Measurements from ENCODE around the gene GALNT9.

The GALNT9 gene

GRCh38 chr12:132174839-132175490 lies 154.4 kb downstream of the GALNT9 start:
- in situ Hi-C loops (cut with MboI; ENCODE audit: low sequenced_read_pairs), result no loop called here

GRCh38 chr12:132174015-132174838 lies 155.2 kb downstream of the GALNT9 start:
- in situ Hi-C loops (cut with MboI; ENCODE audit: low sequenced_read_pairs), result no loop called here

GRCh38 chr12:132173135-132174014 lies 156.0 kb downstream of the GALNT9 start:
- in situ Hi-C loops (cut with MboI; ENCODE audit: low sequenced_read_pairs), result no loop called here

DNA sequence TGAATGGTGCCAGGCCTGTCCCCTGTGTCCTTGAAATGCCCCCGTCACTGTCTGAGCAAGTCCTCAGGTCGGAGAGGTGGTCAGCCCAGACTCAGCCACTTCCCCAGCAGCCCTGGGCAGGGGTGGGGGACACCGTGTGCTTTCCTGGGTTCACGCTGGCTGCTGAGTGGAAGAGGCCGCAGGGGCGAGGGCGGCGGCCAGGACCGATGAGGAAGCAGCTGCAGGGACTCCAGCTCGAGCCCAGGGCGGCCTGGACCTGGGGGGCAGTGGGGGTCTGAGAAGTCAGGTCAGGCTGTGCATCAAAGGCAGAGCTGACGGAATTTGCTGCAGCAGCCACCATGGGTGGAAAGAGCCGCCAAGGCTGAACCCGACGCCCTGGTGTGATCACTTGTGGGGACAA lies 156.8 kb downstream of the GALNT9 start:
- in situ Hi-C loops (cut with MboI; ENCODE audit: low sequenced_read_pairs), result no loop called here

DNA sequence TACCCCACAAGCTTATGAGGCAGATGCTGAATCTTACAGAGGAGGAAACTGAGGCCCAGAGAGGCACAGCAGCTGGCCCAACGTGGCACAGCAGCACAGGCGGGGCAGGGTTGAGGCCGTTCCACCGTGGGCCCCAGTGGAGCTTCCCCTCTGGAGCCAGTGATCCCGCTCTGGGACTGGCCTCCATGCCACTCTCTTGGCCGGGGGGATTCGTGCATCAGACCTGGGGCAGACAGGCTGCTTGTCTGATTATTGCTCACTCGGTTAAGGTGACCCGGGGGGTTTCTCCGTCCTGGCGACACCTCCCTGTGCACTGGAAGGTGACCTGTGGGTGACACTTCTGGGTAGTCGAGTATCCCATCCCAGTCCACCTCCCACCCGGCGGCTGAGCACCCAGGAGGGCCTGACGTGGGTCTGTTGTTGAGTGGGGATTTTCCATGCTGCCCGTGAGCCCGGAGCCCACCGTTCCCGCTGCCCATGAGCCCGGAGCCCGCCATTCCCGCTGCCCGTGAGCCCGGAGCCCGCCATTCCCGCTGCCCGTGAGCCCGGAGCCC lies 157.3 kb downstream of the GALNT9 start:
- in situ Hi-C loops (cut with MboI; ENCODE audit: low sequenced_read_pairs), result no loop called here

DNA sequence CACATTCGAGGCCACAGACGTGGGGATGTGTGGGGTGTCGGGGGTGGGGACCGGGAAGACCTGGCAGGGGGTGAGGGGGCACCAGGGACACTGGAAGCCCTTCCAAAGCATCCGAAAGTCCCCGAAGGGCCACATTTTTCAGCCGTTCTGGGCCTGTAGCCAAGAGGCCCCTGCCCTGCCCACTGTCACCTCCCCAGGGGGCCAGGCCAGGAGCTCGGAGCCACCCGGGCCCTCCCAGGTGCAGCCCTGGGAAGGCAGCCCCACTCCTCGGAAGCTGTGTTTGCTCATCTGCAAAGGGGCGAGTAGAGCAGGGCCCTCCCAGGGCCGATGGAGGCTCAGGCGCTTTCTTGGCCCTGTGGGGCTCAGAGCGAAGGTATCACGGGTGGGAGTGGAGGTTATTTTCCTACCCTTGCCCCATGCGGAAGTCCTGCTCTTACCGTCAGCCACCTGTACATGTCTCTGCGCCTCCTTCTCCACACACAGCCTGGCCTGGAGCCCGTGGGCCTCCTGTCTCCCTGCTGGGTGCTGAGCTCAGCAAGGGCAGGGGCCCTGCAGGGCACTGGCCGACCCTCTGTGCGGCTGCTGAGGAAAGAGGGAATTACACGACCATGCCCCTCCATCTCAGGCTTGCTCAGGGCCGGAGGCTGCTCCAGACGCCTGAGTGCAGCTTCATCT lies 158.0 kb downstream of the GALNT9 start:
- in situ Hi-C loops (cut with MboI; ENCODE audit: low sequenced_read_pairs), result no loop called here

- in situ Hi-C loops (cut with MboI; ENCODE audit: low sequenced_read_pairs), result no loop called here
Measured at GRCh38 chr12:132170637-132171292, 158.6 kb downstream of the GALNT9 start.

GRCh38 chr12:132170094-132170636 lies 159.2 kb downstream of the GALNT9 start:
- in situ Hi-C loops (cut with MboI; ENCODE audit: low sequenced_read_pairs), result no loop called here

DNA sequence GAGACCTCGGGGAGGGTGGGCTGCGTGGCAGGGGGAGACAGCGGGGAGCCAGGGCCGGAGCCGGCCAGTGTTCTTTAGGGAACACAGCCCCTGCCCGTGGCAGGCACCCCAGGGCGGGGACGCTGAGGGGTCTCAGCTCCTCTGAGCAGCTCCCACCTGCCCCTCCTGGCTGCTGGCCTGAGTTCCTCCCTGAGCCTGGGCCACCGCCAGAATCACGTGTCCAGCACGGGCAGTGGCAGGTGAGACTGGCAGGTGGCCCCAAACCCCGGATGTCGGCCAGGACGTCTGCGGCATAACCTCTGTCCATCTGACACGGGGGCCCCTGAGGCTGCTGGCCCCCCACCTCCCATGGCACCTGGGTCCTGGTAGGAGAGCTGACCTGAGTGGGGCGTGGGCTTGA lies 160.0 kb downstream of the GALNT9 start:
- in situ Hi-C loops (cut with MboI; ENCODE audit: low sequenced_read_pairs), result no loop called here

DNA sequence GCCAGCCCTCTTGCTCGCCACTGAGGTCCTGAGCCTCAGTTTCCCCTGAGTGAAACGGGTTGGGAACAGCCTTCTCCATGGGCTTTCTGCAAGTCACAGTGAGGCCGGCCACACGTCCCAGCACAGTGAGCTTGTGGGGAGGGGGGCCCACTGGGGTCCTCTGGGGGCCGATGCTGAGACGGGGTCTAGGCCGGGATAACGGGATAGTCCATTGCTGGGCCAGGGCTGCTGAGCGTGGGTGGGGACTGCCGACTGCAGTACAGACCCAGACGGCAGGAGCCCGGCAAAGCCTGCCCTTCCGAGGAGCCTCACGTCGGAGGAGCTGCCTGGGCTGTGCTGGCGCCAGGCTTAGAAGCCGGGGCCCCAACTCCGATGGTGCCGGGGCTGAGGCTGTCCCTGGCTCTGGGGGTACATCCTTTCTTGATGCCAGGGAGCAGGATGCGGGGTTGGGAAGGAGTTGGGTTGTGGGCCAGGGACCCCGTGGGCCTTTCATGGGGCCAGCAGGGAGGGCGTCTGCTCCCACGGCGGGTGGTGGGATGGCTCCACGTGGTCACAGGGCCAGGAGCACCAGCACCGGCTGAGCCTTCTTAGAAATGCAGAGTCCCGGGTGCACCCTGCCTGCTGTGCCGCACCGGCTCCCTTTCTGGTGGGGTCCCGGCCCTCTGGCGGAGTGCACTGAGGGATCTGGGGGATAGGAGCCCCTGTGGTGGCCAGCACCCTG lies 160.9 kb downstream of the GALNT9 start:
- in situ Hi-C loops (cut with MboI; ENCODE audit: low sequenced_read_pairs), result no loop called here

- in situ Hi-C loops (cut with MboI; ENCODE audit: low sequenced_read_pairs), result no loop called here
Measured at GRCh38 chr12:132167611-132168310, 161.6 kb downstream of the GALNT9 start.

DNA sequence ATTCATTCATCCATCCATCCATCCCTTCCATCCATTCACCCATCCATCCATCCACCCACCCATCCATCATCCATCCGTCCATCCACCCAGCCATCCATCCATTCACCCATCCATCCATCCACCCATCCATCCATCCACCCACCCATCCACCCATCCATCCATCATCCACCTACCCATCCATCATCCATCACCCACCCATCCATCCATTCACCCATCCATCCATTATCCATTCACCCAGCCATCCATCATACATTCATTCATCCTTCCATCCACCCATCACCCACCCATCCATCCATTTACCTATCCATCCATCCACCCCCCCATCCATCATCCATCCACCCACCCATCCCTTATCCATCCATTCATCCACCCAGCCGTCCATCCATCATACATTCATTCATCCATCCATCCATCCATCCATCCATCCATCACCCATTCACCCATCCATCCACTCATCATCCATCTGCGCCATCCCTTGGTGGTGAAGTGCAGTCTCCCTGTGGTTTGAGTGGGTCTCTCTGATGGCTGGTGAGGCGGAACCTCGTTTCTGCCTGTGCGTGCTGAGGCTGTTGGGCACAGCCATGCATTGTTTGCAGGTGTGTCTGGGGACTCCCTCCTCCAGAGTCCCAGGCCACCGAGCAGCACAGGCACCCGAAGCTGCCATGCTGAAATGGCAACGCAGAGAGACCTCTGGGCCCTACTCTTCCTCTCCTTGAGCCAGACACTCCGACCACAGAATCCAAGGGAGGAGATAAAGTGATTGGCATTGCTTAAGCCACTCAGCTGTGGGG lies 162.4 kb downstream of the GALNT9 start:
- in situ Hi-C loops (cut with MboI; ENCODE audit: low sequenced_read_pairs), result no loop called here

GRCh38 chr12:132166093-132166492 lies 163.3 kb downstream of the GALNT9 start:
- in situ Hi-C loops (cut with MboI; ENCODE audit: low sequenced_read_pairs), result no loop called here

- in situ Hi-C loops (cut with MboI; ENCODE audit: low sequenced_read_pairs), result no loop called here
Measured at GRCh38 chr12:132165584-132165983, 163.8 kb downstream of the GALNT9 start.

GRCh38 chr12:132164426-132164825 lies 165.0 kb downstream of the GALNT9 start:
- in situ Hi-C loops (cut with MboI; ENCODE audit: low sequenced_read_pairs), result no loop called here

DNA sequence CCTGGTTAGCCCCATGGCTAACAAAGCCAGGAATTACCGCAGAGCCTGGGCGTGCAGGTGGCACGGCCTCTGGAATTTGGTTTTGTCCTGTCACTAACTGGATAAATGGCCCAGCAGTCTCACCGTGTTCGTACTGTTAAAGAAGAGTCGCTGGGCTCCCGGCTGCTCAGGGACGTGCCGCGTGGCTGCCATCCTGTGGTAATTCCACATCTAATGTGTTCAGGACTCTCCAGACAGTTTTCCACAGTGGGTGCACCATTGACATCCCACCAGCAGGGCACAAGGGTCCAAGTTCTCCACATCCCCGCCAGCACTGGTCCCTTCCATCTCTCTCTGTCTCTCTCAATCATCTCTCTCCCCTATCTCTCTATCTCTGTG lies 165.5 kb downstream of the GALNT9 start:
- in situ Hi-C loops (cut with MboI; ENCODE audit: low sequenced_read_pairs), result no loop called here

DNA sequence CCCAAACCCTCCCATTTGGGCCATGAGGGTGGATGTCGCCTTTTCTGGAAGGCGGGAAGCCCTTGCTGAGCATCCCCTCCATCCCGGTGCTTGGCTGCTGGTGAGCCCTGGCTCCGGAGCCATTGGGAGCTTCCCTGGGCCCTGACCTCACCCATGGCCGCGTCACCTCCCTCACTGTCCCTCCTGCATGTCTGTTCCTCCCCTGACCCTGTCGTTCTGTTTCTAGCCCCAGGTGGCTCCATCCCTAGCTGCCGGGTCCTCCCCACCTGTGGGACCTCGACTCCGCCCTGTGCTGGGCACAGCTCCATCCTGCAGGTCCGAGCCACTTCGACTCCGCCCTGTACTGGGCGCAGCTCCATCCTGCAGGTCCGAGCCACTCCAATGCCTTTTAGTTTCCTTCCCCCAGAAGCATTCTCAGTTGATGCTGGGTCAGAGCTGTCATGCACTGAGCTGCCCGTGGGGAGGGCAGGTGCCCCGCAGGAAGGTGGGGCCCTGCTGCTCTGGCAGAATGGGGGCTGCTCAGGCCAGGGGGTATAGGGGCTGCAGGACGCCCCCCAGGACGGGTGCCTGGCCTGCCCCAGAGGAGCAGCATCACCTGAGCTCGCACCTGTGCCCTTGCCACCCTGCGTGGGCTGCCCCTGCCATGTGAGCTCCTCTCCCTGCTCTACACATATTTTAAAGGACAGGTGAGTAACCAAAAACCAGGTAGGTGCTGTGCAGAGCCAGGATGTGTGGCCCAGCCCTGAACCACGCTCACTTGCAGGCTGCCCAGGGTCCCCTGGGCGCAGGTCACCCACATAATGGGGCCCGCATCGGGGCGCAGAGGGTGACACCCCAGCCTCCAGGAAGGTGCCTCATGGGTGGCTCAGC lies 166.1 kb downstream of the GALNT9 start:
- in situ Hi-C loops (cut with MboI; ENCODE audit: low sequenced_read_pairs), result no loop called here

Data from HL-60/S4 (cell line).